RWPE1 (cell line): ENCODE data around the gene AGAP1.

Experiments used
- CTCF ChIA-PET: fragments of 350-600 bp; sonication (Branson Sonifier 250); formaldehyde crosslinking; extraction: SDS; loops from one replicate; lab custom pipeline; 2021; lab: Yijun Ruan, JAX
- POLR2A ChIA-PET: fragments of 400-600 bp; formaldehyde crosslinking; extraction: SDS; loops from one replicate; lab custom pipeline; 2020; ENCODE audit warnings: antibody characterized with exemption; ENCODE audit not compliant: low non-redundant PET; lab: Yijun Ruan, JAX
- DNase-seq: peaks from one replicate; pipeline ENCODE4 v3.0.0; 2012; ENCODE audit warnings: low spot score
- H3K27ac ChIP-seq: fragments of 450-650 bp; 2 replicates; pipeline ENCODE4 v1.5.1; 2017
- CTCF ChIP-seq: fragments of 450-650 bp; conservative IDR thresholded peaks from 2 replicates; pipeline ENCODE4 v1.5.1; 2017; ENCODE audit warnings: low read depth, mild to moderate bottlenecking

AGAP1 gene

GRCh38 chr2:235958221-235958930, 464.5 kb downstream of the AGAP1 start:
- no peak for TF ChIP-seq CTCF
- H3K27ac ChIP-seq = no peak overlapping the region
- CTCF ChIA-PET = interaction anchor here (0.5 to 0.6 kb wide), 2 partner anchors 18 to 125 kb away, joined by 3 read pairs; no protein-coding TSS in a partner anchor
- no peak for DNase-seq
- POLR2A ChIA-PET = no interaction called here

- ChIA-PET CTCF (no interaction called here), POLR2A (no interaction called here)
- TF ChIP-seq CTCF = no peak
- DNase-seq = no peak
- no peak overlapping the region for H3K27ac ChIP-seq
Measured at GRCh38 chr2:235958931-235959410, 465.1 kb downstream of the AGAP1 start.

GRCh38 chr2:235960011-235960715, 466.3 kb downstream of the AGAP1 start:
- no peak for DNase-seq
- ChIA-PET POLR2A (no interaction called here), CTCF (no interaction called here)
- H3K27ac ChIP-seq = no peak overlapping the region
- no peak for TF ChIP-seq CTCF

- no peak for TF ChIP-seq CTCF
- no peak for DNase-seq
- POLR2A ChIA-PET = no interaction called here
- CTCF ChIA-PET = interaction anchor here (1.3 kb wide), 1 partner anchor 182 kb away, joined by 5 read pairs; no protein-coding TSS in a partner anchor
- no peak overlapping the region for H3K27ac ChIP-seq
Measured at GRCh38 chr2:235960716-235961640, 467.1 kb downstream of the AGAP1 start.

GRCh38 chr2:235961711-235962110, 467.9 kb downstream of the AGAP1 start:
- ChIA-PET POLR2A (no interaction called here), CTCF (interaction anchor here (1.3 kb wide), 1 partner anchor 183 kb away, joined by 5 read pairs; no protein-coding TSS in a partner anchor)
- no peak for TF ChIP-seq CTCF
- no peak for DNase-seq
- no peak overlapping the region for H3K27ac ChIP-seq
